Measurements from ENCODE around the gene EXOC6B.

DNA sequence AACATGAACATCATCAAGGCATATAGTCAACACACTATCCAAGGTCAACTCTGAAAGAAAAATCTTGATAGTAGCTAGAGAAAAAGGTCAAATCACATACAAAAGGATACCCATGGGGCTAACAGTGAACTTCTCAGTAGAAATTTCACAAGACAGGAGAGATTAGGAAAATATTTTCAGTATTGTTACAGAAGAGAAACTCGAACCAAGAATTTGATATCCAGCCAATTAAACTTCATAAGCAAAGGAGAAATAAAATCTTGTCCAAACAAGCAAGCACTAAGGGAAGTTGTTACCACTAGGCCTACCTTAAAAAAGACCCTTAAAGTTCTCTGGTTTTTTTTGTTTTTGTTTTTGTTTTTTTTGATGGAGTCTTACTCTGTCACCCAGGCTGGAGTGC lies 242.5 kb downstream of the EXOC6B start:
- no peak for TF ChIP-seq EZH2 (IDR thresholded peaks at IDR 0.05; ENCODE audit: insufficient read depth, poor library complexity, severe bottlenecking)
- no peak for TF ChIP-seq EZH2phosphoT487 (IDR thresholded peaks at IDR 0.05; ENCODE audit: insufficient read depth, low read depth)
